HCT116 (cell line): ENCODE results near the gene APOBEC3A. TPM values are rescaled to one million over a fixed set of nuclear protein-coding genes. Genes with fewer than 3 reads are reported as not detected.

Source experiments
- ATAC-seq: fragments of 200-7000 bp; cut with Tn5 transposase; 2 replicates; pipeline ENCODE4 v1.9.1; 2020; ENCODE audit warnings: mild to moderate bottlenecking, moderate library complexity
- BruUV-seq: library from RNA; stranded (reverse); fragments of 400-500 nt; replicated peaks from 2 replicates; lab custom pipeline; 2021; lab: Mats Ljungman, UMichigan
- CTCF ChIA-PET: fragments of 300-600 bp; sonication (Branson Sonifier 250); formaldehyde crosslinking; loops from one replicate; lab custom pipeline; 2021; ENCODE audit warnings: antibody characterized with exemption; lab: Charles Lee
- POLR2A ChIA-PET: fragments of 300-600, 350-600 bp; sonication (Branson Sonifier 250); formaldehyde crosslinking; loops from one replicate; lab custom pipeline; 2021; ENCODE audit warnings: antibody characterized with exemption; lab: Charles Lee
- RAD21 ChIA-PET, 2 experiments: fragments of 300-600 bp; sonication (Branson Sonifier 250); formaldehyde crosslinking; loops; one replicate each; lab custom pipeline; 2023; ENCODE audit warnings: low total read pairs in 2 of 2; ENCODE audit not compliant: uncharacterized antibody in 2 of 2, unreplicated experiment in 2 of 2, low non-redundant PET in 1 of 2; lab: Charles Lee
- DNase-seq: peaks from one replicate; pipeline ENCODE4 v3.0.0-alpha.2; 2010; ENCODE audit warnings: low read depth, low spot score
- H2AFZ ChIP-seq: fragments of 200-600 bp; shearing (Covaris generic), sonication (generic); 2 replicates; pipeline ENCODE4 v1.6.1; 2017; ENCODE audit warnings: low read depth, mixed run types, mixed read lengths, antibody characterized with exemption, low read length; ENCODE audit not compliant: poor library complexity, severe bottlenecking
- H3K27ac ChIP-seq: 2 replicates; pipeline ENCODE4 v1.5.1; 2012; ENCODE audit warnings: low read depth, low read length
- H3K27me3 ChIP-seq: fragments of 200-600 bp; sonication (generic); 2 replicates; pipeline ENCODE4 v1.6.1; 2016; ENCODE audit warnings: mixed run types, low read length, mixed read lengths; ENCODE audit not compliant: insufficient read depth
- H3K36me3 ChIP-seq, 2 experiments: fragments of 200-500 bp in 1 of 2; fragments of 200-600 bp in 1 of 2; sonication (Bioruptor generic) in 1 of 2; sonication (generic) in 1 of 2; 2 replicates each; pipeline versions ENCODE4 v1.5.1 to v1.6.1; 2014 to 2016; ENCODE audit warnings: low read length in 2 of 2, inconsistent platforms in 1 of 2, mixed read lengths in 1 of 2, mixed run types in 1 of 2; ENCODE audit not compliant: insufficient read depth in 2 of 2, control insufficient read depth in 1 of 2
- H3K4me1 ChIP-seq, 2 experiments: fragments of 200-600 bp in 1 of 2; sonication (generic) in 1 of 2; 2 replicates each; pipeline versions ENCODE4 v1.5.1 to v1.6.1; 2012 to 2017; ENCODE audit warnings: low read length in 2 of 2, inconsistent platforms in 1 of 2, mild to moderate bottlenecking in 1 of 2, mixed read lengths in 1 of 2, mixed run types in 1 of 2, moderate library complexity in 1 of 2; ENCODE audit not compliant: insufficient read depth in 2 of 2, control insufficient read depth in 1 of 2
- H3K4me2 ChIP-seq: fragments of 200-600 bp; sonication (generic); 2 replicates; pipeline ENCODE4 v1.6.1; 2017; ENCODE audit warnings: mixed run types, low read length, mixed read lengths
- H3K4me3 ChIP-seq, 2 experiments: fragments of 200-600 bp in 1 of 2; sonication (generic) in 1 of 2; replicated peaks in 1 of 2; 2 replicates each; pipeline ENCODE4 v1.5.1; 2011 to 2016; ENCODE audit warnings: low read length in 2 of 2, control low read depth in 1 of 2, low read depth in 1 of 2, mild to moderate bottlenecking in 1 of 2, mixed read lengths in 1 of 2, mixed run types in 1 of 2
- H3K79me2 ChIP-seq: fragments of 200-600 bp; sonication (generic); 2 replicates; pipeline ENCODE4 v1.6.1; 2017; ENCODE audit warnings: mild to moderate bottlenecking, mixed run types, low read length, moderate library complexity, mixed read lengths; ENCODE audit not compliant: insufficient read depth
- H3K9ac ChIP-seq: fragments of 200-600 bp; sonication (generic); 2 replicates; pipeline ENCODE4 v1.6.1; 2016; ENCODE audit warnings: low read length, mixed read lengths
- H3K9me2 ChIP-seq: fragments of 200-600 bp; sonication (generic), shearing (Covaris generic); 2 replicates; pipeline ENCODE4 v1.6.1; 2017; ENCODE audit warnings: mixed run types, mild to moderate bottlenecking, moderate library complexity; ENCODE audit not compliant: insufficient read depth
- H3K9me3 ChIP-seq, 2 experiments: fragments of 200-500 bp in 1 of 2; fragments of 200-600 bp in 1 of 2; sonication (Bioruptor generic) in 1 of 2; sonication (generic) in 1 of 2; 2 replicates each; pipeline ENCODE4 v1.6.1; 2014 to 2017; ENCODE audit warnings: low read length in 2 of 2, mixed read lengths in 2 of 2, inconsistent platforms in 1 of 2, low read depth in 1 of 2, mild to moderate bottlenecking in 1 of 2, mixed run types in 1 of 2, moderate library complexity in 1 of 2; ENCODE audit not compliant: control insufficient read depth in 1 of 2, insufficient read depth in 1 of 2
- H4K20me1 ChIP-seq: fragments of 200-600 bp; sonication (generic), shearing (Covaris generic); 2 replicates; pipeline ENCODE4 v1.6.1; 2017; ENCODE audit warnings: mixed run types, mild to moderate bottlenecking, moderate library complexity; ENCODE audit not compliant: insufficient read depth
- ATF3 ChIP-seq: IDR thresholded peaks from 2 replicates; pipeline ENCODE4 v1.6.1; 2012
- CEBPB ChIP-seq: IDR thresholded peaks from 2 replicates; pipeline ENCODE4 v1.6.1; 2012; ENCODE audit warnings: low read depth
- POLR2A ChIP-seq: IDR thresholded peaks from 2 replicates; pipeline ENCODE4 v1.7.0; 2011; ENCODE audit warnings: borderline replicate concordance; ENCODE audit not compliant: insufficient read depth, insufficient read length; ENCODE audit errors: extremely low read depth
- SRF ChIP-seq: IDR thresholded peaks from 2 replicates; pipeline ENCODE4 v1.6.1; 2012; ENCODE audit warnings: low read depth
- TCF7L2 ChIP-seq: IDR thresholded peaks from 2 replicates; pipeline ENCODE4 v1.7.0; 2011; ENCODE audit warnings: borderline replicate concordance, inconsistent platforms; ENCODE audit not compliant: insufficient read depth, insufficient read length; ENCODE audit errors: extremely low read depth
- ZFX ChIP-seq: fragments of 450-650 bp; IDR thresholded peaks from 2 replicates; pipeline ENCODE4 v1.6.1; 2017
- intact Hi-C: fragments of 100-400 bp; cut with micrococcal nuclease; formaldehyde crosslinking; loops from 2 replicates; pipeline ENCODE4 v1.10.0; 2022
- total RNA-seq: library from RNA; stranded (reverse); gene quantifications from one replicate; pipeline ENCODE4 v1.2.1, GENCODE V29; 2021; ENCODE audit not compliant: unreplicated experiment
- TF ChIP-seq, protein P1 (sequence below): IDR thresholded peaks from 2 replicates; pipeline ENCODE4 v1.6.1; 2012
- TF ChIP-seq, protein P2 (sequence below): IDR thresholded peaks from 2 replicates; pipeline ENCODE4 v1.6.1; 2012; ENCODE audit warnings: low read depth
- TF ChIP-seq, protein P3 (sequence below): IDR thresholded peaks from 2 replicates; pipeline ENCODE4 v1.6.1; 2011; ENCODE audit warnings: mild to moderate bottlenecking, low read length, moderate library complexity; ENCODE audit not compliant: insufficient replicate concordance; ENCODE audit errors: extremely low read depth
- TF ChIP-seq, protein P4 (sequence below), 3 experiments: fragments of 200-600 bp in 1 of 3; sonication (generic) in 1 of 3; IDR thresholded peaks in 2 of 3; conservative IDR thresholded peaks in 1 of 3; 2 replicates each; pipeline ENCODE4 v1.5.1; 2012 to 2017; ENCODE audit warnings: low read depth in 2 of 3, low read length in 2 of 3, antibody characterized with exemption in 1 of 3, borderline replicate concordance in 1 of 3, control low read depth in 1 of 3, mild to moderate bottlenecking in 1 of 3, mixed read lengths in 1 of 3, mixed run types in 1 of 3, moderate library complexity in 1 of 3; ENCODE audit not compliant: insufficient read depth in 1 of 3

Gene APOBEC3A
- total RNA-seq, 1 experiment from 2014 or later: not detected

- no peak for ATAC-seq
- Histone ChIP-seq H3K27me3 (no peaks in the 10 kb centered on the region), H3K9me2 (no peaks in the 10 kb centered on the region), H3K4me1 (peaks cover 32% of the 10 kb centered on the region in 2 experiments), H3K4me2 (no peak overlapping the region), H3K4me3 (no peak overlapping the region), H2AFZ (no peak overlapping the region), H3K27ac (no peak overlapping the region)
- ChIA-PET CTCF (no interaction called here), RAD21 (no interaction called here), POLR2A (no interaction called here)
- no peak for DNase-seq
- no TSS peak for BruUV-seq
- TF ChIP-seq TCF7L2: no peak
- TF ChIP-seq, protein P1, sequence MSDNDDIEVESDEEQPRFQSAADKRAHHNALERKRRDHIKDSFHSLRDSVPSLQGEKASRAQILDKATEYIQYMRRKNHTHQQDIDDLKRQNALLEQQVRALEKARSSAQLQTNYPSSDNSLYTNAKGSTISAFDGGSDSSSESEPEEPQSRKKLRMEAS: no peak
- TF ChIP-seq, all 23 proteins: peak for 0
- Histone ChIP-seq H3K36me3 (no peaks in the 10 kb centered on the region), H3K79me2 (no peaks in the 10 kb centered on the region), H4K20me1 (no peaks in the 10 kb centered on the region), H3K9ac (no peak overlapping the region), H3K9me3 (no peaks in the 10 kb centered on the region)
- intact Hi-C loops: no loop called here
Observed at GRCh38 chr22:38930512-38930911, 26.9 kb upstream of the APOBEC3A start.

DNA sequence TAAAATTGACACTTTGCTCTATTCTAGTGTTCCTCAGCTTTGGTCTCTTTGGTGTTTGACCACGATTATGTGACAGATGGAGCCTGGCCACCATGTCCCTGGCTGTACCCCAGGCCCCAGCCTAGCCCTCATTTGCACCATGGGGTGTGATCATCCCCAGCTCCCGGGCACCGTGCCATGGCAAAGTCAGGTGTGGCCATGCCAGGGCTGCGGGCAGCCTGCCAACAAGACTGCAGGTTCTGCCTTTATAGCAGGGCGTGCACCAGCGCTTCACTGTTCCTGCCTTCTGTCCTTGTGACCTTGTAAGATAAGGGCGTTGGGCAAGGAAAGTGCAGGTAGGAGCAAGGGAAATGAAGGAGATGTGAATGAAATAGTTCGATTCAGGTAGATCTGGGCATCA, 22.4 kb upstream of the APOBEC3A start:
- no TSS peak for BruUV-seq
- Histone ChIP-seq H3K4me2 (peak overlapping the region; percentile 73), H3K9me3 (no peaks in the 10 kb centered on the region), H3K27me3 (no peaks in the 10 kb centered on the region), H3K79me2 (no peaks in the 10 kb centered on the region), H3K9ac (no peak overlapping the region), H3K36me3 (no peaks in the 10 kb centered on the region), H4K20me1 (no peaks in the 10 kb centered on the region), H3K4me1 (peaks cover 24 to 26% of the 10 kb centered on the region in 2 experiments), H2AFZ (peak overlapping the region; percentile 48), H3K9me2 (no peaks in the 10 kb centered on the region), H3K4me3 (0 out of 4 replicates have a peak overlapping the region, but pooled peaks of 1 of the 2 experiments have one; percentile 15), H3K27ac (no peak overlapping the region)
- intact Hi-C loops: no loop called here
- ATAC-seq (peak; percentile 87), DNase-seq (no peak)
- POLR2A ChIA-PET: no interaction called here
- RAD21 ChIA-PET: interaction anchor here in 1 of 2 experiments (0.6 kb wide), 1 partner anchor 229 kb away, joined by 4 read pairs; the partner anchor contains the start of gene GTPBP1
- CTCF ChIA-PET: interaction anchor here (0.5 to 1.2 kb wide), 2 partner anchors 11 to 65 kb away, joined by 3 to 5 read pairs; no protein-coding TSS in a partner anchor
- TF ChIP-seq CEBPB (no peak), ATF3 (no peak), ZFX (no peak), POLR2A (no peak), SRF (no peak)
- TF ChIP-seq, protein P2, sequence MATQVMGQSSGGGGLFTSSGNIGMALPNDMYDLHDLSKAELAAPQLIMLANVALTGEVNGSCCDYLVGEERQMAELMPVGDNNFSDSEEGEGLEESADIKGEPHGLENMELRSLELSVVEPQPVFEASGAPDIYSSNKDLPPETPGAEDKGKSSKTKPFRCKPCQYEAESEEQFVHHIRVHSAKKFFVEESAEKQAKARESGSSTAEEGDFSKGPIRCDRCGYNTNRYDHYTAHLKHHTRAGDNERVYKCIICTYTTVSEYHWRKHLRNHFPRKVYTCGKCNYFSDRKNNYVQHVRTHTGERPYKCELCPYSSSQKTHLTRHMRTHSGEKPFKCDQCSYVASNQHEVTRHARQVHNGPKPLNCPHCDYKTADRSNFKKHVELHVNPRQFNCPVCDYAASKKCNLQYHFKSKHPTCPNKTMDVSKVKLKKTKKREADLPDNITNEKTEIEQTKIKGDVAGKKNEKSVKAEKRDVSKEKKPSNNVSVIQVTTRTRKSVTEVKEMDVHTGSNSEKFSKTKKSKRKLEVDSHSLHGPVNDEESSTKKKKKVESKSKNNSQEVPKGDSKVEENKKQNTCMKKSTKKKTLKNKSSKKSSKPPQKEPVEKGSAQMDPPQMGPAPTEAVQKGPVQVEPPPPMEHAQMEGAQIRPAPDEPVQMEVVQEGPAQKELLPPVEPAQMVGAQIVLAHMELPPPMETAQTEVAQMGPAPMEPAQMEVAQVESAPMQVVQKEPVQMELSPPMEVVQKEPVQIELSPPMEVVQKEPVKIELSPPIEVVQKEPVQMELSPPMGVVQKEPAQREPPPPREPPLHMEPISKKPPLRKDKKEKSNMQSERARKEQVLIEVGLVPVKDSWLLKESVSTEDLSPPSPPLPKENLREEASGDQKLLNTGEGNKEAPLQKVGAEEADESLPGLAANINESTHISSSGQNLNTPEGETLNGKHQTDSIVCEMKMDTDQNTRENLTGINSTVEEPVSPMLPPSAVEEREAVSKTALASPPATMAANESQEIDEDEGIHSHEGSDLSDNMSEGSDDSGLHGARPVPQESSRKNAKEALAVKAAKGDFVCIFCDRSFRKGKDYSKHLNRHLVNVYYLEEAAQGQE: no peak
- TF ChIP-seq, protein P1: peak; percentile 79
- TF ChIP-seq, protein P3, sequence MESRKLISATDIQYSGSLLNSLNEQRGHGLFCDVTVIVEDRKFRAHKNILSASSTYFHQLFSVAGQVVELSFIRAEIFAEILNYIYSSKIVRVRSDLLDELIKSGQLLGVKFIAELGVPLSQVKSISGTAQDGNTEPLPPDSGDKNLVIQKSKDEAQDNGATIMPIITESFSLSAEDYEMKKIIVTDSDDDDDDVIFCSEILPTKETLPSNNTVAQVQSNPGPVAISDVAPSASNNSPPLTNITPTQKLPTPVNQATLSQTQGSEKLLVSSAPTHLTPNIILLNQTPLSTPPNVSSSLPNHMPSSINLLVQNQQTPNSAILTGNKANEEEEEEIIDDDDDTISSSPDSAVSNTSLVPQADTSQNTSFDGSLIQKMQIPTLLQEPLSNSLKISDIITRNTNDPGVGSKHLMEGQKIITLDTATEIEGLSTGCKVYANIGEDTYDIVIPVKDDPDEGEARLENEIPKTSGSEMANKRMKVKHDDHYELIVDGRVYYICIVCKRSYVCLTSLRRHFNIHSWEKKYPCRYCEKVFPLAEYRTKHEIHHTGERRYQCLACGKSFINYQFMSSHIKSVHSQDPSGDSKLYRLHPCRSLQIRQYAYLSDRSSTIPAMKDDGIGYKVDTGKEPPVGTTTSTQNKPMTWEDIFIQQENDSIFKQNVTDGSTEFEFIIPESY: peak; percentile 51
- TF ChIP-seq, protein P4, sequence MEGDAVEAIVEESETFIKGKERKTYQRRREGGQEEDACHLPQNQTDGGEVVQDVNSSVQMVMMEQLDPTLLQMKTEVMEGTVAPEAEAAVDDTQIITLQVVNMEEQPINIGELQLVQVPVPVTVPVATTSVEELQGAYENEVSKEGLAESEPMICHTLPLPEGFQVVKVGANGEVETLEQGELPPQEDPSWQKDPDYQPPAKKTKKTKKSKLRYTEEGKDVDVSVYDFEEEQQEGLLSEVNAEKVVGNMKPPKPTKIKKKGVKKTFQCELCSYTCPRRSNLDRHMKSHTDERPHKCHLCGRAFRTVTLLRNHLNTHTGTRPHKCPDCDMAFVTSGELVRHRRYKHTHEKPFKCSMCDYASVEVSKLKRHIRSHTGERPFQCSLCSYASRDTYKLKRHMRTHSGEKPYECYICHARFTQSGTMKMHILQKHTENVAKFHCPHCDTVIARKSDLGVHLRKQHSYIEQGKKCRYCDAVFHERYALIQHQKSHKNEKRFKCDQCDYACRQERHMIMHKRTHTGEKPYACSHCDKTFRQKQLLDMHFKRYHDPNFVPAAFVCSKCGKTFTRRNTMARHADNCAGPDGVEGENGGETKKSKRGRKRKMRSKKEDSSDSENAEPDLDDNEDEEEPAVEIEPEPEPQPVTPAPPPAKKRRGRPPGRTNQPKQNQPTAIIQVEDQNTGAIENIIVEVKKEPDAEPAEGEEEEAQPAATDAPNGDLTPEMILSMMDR (IDR thresholded peaks at IDR 0.05 in 2 of 3, conservative IDR thresholded peaks at IDR 0.05 in 1 of 3; ENCODE audit: borderline replicate concordance in 1 of 3, insufficient read depth in 1 of 3, low read depth in 2 of 3, low read length in 2 of 3): no peak
